CD4-positive, alpha-beta T cell treated with Interferon alpha-2 for 1 hour (primary cell): ENCODE results near the gene SPAG8.

ENCODE experiments used
- DNase-seq, 2 donors: peaks; one replicate each; pipeline ENCODE4 v3.0.0-alpha.2; 2020 to 2022

The SPAG8 gene

DNA sequence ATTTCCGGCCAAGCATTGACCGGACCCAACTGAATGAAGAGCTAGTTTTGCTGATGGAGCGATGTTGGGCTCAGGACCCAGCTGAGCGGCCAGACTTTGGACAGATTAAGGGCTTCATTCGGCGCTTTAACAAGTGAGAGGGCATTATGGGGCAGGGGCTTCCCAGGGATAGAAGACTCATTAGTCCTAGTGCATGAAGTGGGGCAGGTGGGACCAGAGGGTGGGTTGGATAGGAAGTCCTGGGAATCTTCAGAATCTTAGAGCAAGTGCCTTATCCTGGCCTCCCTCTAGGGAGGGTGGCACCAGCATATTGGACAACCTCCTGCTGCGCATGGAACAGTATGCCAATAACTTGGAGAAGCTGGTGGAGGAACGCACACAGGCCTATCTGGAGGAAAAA, 6.0 kb downstream of the SPAG8 start:
- DNase-seq = no peak

DNA sequence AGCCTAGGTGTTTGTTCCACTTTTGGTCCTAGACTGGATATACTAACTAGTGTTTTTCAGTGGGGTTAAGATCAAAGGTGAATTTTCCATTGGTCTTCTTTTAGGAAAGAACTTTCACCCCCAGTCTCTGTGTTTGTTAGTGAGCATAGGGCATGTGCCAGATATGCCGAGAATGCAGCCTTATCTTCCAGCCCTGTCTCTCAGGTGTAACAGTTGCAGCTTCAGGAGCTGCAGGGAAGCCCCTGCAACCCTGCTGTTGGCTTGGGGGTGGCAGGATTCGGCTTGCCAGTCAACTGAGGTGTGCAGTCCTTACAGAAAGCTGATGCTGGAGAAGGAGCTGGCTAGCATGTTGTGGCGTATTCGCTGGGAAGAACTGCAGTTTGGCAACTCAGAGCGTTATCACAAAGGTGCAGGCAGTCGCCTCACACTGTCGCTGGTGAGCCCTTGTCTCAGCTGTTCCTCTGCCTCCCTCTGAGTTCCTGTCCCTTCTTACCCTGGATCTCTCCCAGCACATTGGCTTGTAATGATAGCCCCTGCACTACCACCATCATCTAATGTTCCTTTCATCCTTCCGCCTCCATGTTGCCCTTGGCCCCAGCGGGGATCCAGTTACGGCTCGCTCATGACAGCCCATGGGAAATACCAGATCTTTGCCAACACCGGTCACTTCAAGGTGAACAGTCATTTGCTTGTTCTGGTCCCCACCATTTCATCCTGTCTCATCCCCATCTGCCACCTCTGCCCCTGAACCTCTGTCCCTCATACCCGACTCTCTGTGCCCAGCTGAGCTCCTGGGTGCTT, 10.5 kb downstream of the SPAG8 start:
- DNase-seq = no peak

DNA sequence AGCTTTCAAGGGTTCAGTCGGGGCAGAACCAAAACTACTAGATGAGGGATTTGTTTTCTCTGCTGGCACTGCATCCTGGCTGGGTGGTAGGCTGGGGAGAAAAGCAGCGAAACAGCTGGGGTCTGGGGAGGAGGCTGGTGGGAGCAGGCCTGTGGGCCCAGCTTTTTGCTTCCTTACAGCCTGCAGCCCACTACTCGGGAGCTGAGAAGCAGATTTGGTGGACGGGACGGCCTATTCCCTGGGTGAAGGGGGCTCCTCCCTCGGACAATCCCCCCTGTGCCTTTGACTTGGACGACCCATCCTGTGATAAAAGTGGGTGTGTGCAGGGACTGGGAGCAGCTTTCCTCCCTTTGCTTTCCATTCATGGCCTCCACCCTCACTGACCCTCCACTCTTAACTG, 11.5 kb downstream of the SPAG8 start:
- no peak for DNase-seq

GRCh38 chr9:35798658-35799374, 13.2 kb downstream of the SPAG8 start:
- no peak for DNase-seq

- DNase-seq = no peak
Observed at GRCh38 chr9:35797311-35798109, 14.6 kb downstream of the SPAG8 start.

DNA sequence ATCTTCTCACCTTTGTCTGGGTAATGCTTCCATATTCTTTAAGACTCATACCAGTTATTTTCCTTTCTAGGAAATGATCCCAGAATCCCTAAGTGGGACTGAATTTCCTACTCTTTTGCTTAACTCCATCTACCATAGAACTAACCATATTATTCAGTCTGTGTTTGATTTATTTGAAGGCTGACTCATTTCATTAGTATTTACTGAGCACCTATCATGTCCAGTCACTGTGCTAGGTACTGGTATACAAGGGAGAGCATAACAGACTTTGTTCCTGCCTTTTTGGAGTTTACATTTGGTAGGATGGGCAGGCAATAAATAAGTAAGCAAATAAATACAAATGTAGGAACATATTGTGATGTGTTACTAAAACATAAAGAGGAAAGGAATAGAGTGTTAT, 16.4 kb downstream of the SPAG8 start:
- no peak for DNase-seq

DNA sequence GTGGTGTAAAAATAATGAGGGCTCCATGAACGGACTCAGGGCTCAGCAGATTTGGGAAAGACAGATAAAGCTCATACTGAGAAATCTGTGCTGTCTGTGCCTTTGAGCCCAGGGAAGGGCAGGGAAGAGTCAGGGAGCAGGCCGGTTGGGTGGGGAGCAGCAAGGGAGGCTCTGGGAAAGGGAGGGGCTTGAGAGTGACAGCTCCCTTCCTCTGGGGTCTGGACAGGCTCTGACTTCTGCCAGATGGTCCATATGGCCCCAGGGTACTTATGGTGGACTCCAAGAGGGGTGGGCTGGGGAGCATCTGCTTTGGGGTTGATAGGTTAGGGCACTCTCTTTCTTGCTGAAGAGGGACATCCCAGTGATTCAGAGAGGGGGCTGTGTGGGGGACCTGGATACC, 18.6 kb downstream of the SPAG8 start:
- no peak for DNase-seq

DNA sequence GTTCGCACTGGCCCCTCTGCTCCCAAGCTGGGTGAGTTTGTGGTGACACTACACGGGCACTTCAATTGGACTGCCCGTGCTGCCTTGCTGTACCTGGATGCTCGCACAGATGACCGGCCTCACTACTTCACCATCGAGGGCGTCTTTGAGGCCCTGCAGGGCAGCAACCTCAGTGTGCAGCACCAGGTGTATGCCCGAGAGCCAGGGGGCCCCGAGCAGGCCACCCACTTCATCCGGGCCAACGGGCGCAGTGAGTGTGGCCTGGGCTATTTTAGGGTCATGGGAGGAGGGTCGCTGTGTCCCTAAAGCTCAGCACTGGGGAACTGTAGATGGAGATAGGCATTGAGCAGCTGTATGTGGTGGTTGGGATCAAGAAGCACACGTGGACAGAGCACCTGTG, 19.2 kb downstream of the SPAG8 start:
- no peak for DNase-seq

DNA sequence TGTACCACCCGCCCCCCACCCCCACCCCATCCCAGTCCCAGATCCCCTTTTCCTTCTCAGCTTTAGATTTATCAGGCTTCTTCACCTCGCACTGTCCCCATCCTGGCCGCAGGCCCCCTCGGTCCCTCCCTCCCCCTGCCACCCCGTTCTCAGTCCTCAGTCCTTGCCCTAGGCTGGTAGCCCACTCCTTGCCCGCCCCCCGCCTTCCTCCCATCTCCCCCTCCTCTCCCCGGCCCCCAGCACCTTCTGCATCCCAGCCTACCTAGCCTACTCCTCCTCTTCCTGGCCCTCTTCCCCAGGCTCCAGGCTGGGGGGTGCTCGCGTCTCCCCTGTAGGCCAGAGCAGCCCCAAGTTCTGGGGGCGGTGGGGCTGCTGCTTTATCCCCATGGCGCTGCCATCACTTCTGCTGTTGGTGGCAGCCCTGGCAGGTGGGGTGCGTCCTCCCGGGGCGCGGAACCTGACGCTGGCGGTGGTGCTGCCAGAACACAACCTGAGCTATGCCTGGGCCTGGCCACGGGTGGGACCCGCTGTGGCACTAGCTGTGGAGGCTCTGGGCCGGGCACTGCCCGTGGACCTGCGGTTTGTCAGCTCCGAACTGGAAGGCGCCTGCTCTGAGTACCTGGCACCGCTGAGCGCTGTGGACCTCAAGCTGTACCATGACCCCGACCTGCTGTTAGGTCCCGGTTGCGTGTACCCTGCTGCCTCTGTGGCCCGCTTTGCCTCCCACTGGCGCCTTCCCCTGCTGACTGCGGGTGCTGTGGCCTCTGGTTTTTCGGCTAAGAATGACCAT, 19.8 kb downstream of the SPAG8 start:
- DNase-seq = no peak

DNA sequence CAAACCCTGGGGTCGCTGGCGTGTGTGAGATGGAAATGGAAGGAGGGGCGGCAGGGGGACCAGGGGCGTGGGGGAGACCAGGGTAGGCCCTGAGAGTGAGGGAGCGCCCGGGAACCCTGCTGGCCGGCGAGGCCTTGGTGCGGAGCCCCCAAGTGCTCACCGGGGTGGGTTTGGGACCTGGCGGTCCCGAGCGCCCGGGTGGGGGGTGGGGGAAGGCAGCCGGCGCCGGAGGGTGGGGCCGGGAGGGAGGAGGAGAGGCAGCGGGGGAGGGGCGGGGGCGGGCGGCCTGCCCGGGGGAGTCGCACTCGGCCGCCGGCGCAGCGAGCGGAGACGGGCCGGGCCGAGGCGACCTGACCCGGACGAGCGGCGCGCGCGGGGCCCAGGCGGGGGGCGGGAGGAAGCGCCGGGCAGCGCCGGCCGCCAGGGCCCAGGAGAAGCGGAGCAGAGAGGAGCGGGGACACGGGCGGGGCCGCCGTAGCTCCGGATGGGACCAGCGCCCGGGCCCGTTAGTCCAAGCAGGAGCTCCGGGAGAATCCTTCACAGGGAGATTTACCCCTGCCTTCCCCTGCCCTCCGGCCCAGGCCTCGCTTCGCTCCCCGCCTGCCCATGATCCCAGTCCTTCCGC, 20.7 kb downstream of the SPAG8 start, which contains the start of gene NPR2:
NPR2 (plus strand) TSS at position 295 of the 625 bp plus-strand sequence. CDS start 818 bp downstream, outside the sequence.
- DNase-seq = no peak

DNA sequence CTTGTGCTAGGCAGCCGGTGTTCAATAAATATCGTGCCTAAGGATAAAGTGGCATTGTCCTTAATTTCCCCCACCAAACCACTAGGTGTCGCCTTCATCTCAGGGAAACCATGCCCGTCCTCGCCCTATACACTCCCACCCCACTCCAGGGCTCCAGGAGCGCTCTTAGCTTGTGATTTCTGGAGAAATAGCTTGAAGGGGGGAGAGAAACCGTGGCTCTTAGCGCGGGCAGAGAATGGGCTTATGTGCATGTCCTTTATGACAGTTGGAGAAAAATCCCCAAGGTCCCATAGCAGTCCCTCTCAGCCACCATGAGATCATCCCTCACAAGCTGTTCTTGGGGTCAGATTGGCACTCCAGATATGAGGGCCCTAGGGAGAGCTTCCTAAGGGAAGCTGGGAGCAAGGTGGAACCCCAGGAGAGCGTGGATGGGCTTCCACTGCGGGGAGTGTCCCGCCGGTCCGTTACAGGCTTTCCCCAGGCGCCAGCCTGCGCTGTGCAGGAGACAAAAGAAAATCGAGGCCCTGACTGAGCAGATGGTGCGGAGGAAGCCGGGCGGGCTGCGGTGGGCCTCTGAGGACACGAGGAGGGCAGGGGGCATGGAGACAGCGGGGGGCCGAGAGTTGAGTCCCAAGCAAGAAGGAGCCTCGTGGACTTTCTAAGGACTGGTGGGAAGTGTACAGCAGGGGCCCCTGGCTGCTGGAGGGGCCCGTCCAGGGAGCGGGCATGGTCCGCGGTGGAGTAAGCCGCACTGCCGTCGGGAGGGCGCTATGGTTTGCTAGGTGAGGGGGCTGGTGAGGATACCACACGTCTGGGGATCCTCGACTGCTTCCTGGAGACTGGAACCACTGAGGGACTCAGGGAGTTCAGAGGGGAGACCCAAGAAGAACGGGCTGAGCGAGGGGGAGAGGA, 21.4 kb downstream of the SPAG8 start:
- peak; percentile 62 to 78 for DNase-seq

- no peak for DNase-seq
Observed at GRCh38 chr9:35790025-35790384, 22.1 kb downstream of the SPAG8 start.

DNA sequence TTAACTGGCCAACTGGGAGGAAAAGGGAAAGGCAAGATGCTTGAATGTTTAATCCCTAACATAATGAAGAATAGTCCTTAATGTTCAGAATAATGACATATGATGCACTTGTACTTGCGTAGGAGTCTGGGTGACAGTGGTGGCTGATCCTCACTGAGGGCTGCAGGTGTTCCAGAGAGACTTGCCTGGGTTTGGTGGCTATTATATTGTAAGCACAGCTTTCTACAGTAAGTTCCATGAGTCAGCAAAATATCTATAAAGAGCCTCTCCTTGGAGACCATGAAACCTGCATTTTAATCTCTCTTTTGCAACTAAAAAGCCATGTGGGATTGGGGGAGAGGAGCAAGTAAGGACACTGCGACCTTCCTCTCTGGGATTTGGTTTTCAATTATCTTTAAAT, 22.5 kb downstream of the SPAG8 start:
- DNase-seq = no peak

- no peak for DNase-seq
Observed at GRCh38 chr9:35783418-35783817, 28.6 kb downstream of the SPAG8 start.

DNA sequence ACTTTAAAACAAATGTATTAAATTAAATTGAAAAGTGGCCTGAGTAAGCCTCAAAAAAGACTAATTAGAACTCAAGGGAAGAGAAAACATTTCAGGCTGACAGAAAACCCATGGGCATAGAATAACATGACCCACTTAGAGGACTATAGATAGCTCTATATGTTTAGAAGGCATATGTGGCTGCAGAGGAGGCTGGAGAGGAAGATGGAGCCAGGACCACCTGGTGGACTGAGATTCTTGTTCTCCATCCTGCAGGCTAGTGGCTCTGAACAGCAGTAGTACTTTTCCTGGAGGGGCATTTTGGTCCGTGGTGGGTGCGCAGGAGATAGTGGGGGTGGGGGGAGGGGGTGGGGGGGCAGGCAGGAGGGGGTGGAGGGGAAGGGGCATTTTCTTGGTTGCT, 31.0 kb downstream of the SPAG8 start:
- DNase-seq = no peak

GRCh38 chr9:35778496-35778895, 33.6 kb downstream of the SPAG8 start:
- no peak for DNase-seq

GRCh38 chr9:35776018-35776417, 36.0 kb downstream of the SPAG8 start:
- no peak for DNase-seq

GRCh38 chr9:35774907-35775635, 37.0 kb downstream of the SPAG8 start:
- no peak for DNase-seq

DNA sequence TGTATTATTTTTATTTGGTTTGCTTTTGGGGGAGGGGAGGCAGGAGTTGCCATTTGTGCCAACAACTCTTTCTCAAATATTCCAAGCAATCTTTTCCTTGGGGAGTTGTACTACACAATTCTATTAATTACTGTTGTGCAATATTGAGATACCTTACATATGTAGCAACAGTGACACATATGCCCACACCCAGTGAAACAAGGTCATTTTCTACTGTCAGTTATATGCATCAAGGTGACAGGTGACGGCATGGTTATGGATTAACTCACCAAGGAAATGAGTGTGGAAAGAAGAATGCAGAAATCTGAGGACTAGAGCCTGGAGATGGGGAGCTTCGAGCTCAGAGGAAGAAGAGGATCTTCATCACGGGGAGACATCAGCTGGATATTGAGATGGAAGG, 40.1 kb downstream of the SPAG8 start:
- no peak for DNase-seq

- DNase-seq = no peak
Observed at GRCh38 chr9:35771534-35771933, 40.5 kb downstream of the SPAG8 start.

- DNase-seq = no peak
Observed at GRCh38 chr9:35771075-35771433, 41.0 kb downstream of the SPAG8 start.
